ENCODE results near the gene PEPD.
A peak's percentile ranks its signal among the peaks of the same experiment; 100 is the strongest.

Gene PEPD

DNA sequence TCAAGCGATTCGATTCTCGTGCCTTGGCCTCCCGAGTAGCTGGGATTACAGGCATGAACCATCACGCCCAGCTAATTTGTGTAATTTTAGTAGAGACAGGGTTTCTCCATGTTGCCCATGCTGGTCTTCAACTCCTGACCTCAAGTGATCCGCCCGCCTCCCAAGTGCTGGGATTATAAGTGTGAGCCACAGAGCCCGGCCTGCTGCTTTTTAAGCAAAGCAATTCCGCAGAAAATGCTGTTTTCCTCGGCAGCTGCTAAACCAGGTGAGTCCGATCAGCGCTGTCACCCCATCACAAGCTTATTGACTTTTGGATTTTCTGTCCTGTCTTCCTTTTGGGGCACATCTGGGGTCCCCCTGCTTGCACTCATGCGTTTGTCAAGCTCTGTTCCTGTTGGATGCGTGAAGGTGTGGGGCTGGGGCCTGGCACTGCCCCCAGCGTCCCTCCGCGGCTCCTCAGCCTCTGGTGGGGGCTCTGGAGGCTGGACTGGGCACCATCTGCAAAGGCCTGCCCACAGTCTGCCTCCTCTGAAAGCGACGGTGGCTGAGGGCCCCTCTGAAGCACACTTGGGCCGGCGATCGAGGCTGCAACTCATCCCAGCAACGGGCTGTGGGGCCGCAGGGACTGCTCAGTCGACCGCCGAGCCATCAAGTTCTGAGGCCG is 122.4 kb downstream of the PEPD start:
- DNase-seq, result no peak

DNA sequence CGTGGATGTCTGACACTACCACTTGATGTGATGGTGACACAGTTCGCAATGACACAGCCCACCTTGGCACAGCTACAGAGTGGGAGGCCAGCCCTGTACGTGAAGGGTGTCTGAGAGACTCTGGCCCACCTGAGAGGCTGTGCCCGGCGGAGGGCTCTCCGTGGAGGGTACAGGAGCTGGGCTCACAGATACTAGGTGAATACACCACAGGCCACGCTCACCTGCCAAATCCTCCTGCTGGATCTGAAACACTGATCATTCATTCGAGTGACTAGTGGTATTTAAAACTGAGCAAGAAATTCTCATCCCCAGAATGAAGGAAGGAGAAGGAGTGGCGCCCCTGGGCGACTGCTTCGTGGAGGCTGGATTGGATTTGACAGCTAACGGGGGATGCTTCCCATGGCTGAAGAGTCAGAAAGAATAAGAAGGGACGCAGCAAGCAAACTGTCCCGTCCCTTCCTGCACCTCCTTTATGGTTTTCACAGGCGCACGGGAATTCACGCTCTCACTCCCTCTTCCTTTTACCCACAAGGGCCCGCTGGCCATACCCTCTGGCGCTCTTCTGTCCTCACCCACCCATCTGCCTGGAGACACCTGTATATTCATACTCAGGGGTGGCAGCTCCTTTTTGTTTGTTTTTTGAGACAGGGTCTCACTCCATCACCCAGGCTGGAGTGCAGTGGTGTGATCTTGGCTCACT is 123.1 kb downstream of the PEPD start:
- no peak for DNase-seq

DNA sequence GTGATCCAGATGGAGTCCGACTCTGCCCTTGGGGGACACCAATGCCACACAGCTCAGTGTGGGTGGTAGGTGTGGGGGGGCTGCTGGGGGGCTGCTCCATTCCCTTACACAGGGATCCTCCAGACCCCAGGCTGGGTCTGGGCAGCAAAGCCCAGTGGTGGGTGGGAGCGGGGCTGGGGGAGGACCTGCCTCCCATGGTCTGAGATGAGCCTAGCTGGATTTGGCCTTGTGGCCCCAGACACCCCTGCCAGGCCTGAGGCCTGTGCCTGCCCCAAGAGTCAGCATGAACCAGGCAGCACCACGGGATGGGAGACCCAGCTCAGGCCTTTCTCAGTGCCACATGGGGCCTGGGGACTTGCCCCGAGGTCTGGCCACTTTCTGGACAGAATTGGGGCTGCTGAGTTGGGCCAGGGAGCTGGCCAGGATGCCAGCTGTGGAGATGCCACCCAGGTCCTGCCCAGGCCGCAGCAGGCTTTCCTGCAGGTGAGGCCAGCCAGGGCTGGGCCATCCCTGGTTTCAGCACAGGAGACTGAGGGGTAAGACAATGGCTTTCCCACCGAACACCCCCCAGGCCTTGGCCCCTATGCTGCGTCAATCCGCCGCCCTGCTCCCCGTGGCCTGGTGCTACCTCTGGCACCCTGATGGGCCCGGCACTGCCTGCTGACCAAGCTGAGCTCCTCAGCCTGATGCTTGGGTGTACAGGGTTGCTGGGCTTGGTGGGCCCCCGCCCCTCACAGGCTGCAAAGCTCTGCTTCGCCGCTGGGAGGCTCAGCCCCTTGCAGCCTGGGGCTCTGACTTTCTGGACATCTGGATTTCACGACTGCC is 123.8 kb downstream of the PEPD start:
- no peak for DNase-seq

DNA sequence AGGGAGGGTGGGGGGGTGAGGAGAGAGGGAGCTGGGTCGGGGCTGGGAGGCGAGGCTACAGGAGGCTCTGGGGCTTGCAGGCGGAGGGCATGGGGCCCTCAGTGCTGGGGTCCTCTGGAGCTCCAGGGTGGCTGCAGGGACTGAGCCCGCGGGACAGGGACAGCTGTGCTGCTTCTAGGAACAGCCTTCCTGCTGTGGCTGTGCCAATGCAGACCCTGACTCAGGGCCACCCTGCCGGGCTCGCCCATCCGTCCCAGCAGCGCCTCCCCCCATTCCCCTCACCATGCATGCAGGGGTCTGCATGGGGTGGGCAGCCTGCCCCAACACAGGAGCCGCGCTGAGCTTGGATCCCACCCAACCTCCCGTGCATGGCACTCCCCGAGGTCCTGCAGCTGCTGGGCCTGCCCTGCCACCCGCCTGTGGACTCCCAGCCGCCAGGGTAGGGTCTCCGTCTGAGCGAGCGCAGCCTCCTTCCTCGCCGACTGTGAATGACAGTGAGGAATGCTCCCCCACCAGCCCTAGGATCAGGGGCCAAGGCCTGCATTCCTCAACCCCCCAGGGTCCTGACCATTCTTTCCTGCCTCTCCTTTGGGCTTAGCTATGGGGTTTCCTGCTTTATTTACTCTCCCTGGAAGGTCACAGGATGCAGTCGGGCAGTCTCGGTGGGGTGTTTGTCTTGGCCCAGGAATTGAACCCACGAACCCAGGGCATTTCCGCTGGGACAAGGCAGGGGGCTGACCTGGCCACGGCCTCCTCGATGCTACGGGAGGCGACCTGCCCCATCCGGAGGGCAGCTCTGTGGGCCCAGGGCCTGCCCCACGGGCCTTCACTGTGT is 124.7 kb downstream of the PEPD start:
- no peak for DNase-seq

DNA sequence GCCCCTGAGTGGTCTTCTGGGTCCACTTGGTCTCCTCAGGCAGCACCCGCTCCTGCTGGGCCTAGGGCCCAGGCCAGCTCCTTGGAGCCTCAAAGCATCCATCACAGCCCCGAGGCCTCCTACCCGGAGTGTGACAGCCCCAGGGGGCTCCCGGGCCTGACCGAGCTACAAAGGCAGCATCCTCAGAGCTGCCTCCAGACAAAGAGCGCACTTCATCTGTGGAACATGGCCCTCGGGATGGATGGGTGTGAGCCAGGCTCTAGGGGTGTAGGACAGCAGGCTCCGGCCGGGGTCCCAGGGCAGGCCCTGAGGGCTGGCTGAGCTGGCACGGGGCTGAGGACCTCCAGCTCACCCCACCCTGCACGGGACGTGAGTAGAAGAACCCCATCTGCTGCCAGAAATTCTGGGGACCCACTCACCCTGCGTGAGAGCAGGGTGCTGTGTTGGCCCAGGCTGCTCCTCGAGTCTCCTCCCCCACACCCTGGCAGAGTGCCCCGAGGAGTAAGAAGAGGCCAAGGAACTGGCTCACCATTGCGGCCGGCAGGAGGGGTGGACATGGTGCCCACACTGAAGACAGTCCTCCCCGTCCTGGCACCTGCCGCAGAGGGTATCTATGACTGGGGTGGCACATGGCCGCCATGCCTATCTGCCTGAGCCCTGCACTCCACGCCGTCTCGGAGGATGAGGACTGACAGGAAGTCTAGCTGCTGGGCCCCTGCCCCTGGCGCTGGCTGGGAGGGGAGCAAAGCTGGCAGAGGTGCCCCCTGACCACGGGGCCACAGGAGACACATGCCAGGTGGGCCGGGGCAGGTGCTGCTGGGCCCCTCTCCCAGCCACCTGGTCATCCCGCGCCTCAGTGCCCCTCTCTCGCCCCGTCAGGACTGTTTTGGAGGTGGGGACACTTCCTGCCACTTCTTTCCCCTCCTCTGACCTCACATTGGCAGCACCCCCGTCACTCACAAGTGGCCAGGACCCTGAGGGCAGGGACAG is 125.7 kb downstream of the PEPD start:
- peak in 10 of 56 donors; percentile 12 to 64 (median 32) for DNase-seq

DNA sequence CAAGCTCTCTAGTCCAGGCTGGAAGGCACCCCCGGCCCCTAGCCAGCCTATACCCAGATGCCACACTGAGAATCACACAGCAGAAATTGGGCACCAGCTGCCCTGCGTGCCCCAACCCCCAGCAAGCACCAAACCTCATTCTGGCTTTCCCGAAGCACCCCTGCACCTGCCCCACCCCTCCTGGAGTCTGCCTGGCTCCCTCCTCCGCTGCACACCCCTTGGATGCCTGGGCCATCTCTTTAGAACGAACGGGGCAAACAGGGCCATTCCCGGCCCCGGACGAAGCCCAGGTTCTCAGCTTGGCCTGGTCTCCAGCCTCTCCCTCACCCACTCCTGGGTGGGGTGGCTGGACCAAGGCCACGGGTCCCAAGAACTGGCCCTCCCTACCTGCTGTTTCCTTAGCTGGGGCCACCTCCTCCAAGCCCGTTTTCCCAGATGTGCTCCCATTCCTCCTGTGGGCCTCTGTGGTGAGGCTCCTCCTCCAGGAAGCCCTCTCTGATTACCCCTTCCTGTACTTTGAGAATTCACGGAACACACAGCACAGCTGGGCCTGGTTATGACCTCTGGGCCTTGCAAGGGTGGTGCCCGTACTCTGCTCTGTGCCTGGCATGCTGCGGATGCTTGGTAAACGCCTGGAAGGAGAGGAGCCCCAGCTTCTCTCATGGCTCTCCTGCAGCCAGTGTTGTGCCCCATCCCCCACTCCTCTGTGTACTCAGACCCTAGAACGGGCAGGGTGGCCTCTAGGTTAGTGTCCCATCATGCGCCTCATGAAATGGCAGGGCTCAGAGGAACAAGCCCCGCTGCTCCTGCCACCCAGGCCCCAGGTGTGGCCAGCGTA is 126.6 kb downstream of the PEPD start:
- DNase-seq, result no peak

DNA sequence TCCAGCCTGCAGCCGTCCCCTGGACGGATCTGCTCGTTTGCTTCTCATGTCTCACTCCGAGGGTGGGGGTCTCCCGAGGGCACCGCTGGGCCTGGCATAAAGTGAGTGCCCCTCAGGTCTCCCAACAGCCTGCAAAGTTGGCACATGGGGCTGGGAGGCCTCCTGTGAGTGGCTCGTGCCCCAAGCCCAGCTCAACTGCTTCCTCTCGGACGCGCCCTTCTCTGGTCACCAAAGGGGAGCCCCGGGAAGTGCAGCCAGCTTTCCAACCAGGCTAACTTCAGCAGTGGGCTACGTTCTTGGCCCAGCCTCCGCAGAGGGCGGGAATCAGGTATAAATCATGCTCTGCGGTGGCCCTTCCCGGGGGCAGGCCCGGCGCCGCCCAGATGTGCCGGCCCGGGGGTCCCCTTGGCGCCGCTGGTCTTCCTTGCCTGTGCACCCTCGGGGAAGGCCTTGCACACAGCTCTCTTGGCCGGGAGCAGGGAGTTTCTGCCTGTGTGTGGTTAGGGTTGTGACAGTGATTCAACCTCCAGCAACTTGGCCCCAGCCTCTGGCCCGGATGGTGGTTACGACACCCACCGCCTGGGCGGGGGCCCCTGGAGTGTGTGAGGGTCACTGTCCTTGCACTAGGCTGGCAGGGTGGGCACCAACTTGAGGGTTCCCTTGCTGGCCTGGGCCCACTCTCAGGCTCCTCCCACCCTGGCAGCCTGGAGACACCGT is 127.4 kb downstream of the PEPD start:
- DNase-seq, result peak in 1 of 56 donors; percentile 27

DNA sequence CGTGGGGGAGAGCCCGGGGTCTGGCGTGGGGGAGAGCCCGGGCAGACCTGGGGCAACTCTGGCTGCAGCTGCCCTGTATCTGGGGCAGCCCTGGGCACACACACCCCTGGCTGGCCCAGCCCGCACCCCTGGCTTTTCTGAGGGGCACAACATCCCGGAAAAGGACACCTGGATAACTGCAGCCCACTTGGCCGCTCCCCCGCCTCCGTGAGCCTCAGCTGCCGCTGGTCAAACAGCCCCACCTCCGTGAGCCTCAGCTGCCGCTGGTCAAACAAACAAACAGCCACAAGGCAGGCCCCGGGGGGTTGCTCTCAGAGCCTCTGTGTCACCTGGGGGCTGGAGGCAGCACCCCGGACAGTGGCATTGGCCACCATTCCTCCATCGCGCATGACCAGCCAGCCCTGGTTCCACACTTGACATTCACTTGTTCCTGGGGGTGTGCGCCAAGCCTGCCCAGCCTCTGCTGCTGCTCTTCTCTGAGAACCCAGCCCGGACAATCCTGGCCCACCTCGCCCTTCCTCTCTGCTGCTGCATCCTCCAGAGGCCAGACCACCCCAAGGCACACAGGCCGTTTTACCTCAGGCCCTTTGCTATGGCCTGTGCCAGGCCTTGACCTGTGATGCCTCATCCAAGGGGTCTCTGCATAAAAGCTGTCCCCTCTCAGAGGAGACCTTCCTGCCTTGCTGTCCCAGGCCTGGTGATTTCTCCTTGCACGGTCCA is 128.1 kb downstream of the PEPD start:
- no peak for DNase-seq

DNA sequence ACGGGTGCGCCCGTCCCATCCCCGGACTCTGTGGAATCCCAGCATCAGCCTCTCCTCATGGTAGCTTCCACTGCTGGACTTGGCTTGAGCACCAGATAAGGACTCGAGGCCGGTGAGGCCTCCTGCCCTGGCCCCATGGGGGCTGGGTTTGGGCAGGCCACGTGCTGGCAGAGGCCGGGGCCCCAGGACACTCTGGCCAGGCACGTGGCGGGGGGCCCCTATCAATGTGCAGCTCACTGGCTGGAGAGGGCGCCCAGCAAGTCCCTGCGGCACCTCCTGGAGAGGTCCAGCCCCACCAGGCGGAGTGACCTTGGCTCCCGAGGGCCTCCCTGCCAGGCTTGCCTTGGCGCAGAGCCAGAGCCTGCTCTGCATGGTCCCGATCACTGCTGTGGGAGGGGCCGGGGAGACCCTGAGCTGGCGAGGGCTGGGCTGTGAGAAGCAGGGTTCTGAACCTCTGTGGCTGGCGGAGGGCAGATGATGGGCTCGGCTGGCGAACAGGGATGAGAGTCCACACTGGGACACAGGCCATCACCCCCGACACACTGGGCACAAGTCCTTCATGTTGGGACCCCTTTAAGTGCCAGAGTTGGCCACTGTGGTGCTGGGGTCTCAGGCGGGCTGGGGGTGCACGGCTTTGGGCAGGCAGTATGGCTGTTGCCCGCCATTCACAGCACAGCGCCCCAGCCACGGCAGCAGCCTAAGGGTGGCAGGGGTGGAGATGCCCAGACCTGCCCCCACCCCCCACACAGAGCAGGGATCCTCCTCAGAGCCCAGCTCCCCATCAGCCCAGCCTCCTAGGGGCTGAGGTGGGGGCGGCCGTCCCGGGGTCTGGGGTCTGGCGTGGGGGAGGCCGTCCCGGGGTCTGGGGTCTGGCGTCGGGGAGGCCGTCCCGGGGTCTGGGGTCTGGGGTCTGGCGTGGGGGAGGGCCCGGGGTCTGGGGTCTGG is 129.0 kb downstream of the PEPD start:
- DNase-seq, result peak in 2 of 56 donors; percentile 22 to 35

DNA sequence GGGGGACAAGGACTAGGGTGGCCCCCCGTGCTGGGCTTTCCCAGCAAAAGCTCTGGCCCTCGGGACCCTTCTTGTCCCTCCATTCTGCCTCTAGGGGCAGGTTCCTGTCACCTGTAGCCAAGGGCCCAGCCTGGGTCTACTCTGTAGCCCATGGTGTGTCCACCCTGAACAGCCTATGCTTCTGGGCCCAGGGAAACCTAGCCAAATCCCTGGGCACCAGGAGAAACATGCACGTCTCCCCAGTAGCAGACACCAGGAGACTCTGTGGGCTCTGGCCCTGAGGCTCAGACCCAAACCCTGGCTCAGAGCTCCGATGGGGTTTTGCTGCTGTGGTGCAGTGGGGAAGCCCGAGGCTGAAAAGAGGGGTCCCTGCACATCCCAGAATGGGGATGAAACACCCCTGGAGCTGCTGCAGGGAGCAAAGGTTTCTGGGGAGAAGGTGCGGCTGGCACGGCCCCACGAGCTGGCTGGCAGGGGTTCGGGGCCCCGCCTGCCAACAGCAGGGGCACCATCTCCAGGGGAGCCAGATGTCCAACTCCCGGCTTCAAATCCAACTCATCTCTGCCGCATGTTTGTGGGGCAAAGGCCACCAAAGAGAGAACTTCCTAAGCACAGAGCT is 129.9 kb downstream of the PEPD start:
- no peak for DNase-seq

DNA sequence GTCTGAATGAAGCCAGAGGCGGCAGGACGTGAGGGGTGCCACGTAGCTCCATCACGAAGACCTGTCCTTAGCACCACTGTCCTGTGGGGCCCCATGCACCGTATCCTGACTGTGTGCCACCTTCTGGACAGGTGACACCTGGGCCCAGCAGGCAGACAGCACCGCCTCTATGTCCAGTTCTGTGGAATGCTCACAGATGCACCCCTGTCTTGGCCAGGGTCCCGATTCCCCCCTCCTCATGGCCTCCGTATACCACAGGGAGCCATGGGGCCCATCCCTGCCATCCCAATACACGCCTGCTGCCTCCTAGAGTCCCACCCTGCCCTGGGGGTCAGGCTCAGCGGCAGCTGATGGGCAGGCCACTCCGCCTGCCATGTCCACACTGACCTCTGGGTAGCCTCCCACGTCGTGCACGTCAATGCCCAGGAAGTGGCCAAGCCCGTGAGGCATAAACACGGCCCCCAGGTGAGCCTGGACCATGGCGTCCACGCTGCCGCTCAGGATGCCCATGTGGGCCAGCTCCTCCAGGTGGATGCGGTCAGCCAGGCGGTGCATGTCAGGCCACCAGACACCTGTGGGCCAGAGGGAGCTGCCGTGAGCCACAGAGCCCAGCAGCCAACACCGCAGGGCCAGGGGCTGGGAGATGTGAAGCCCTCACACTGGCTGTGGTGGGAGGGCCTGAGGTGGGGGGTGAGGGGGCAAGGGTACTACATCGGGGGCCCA is 130.5 kb downstream of the PEPD start:
- no peak for DNase-seq

DNA sequence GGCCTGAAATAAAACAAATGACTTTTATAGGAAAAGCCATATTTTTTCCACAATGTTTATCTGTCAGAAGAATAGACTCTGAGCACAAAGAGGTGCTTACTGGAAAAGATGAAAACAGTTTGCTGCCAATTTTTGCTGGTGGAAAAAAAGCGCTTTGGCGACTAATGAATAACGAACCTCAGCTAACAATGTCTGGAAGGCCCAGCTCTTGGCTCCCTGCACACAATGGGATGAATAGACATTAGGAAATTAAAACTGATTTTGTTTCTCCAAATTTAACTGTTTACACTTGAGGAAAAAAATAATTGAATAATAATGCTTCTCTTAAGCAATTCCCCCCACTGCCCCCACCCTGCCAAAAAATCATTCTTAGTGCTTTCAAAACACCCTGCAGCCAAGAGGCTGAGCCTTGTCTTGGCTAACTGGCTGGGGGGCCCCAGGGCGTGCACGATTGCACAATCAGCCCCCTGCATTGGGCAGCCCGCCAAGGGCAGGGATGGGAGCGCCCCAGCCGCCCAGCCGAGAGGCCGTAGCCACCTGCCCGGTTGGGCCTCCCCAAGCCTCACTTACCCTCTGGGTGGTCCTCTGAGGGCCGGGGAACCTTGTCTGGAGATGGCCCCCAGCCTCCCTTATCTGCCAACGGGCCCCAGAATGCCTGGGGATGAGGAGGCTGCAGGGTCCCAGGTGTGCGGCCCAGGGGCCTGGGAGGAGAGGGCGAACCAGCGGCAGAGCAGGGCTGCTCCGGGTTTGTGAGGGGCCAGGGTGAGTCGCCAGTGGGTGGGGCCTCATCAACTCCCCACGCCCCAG is 131.3 kb downstream of the PEPD start:
- peak in 6 of 56 donors; percentile 26 to 60 (median 40) for DNase-seq

DNA sequence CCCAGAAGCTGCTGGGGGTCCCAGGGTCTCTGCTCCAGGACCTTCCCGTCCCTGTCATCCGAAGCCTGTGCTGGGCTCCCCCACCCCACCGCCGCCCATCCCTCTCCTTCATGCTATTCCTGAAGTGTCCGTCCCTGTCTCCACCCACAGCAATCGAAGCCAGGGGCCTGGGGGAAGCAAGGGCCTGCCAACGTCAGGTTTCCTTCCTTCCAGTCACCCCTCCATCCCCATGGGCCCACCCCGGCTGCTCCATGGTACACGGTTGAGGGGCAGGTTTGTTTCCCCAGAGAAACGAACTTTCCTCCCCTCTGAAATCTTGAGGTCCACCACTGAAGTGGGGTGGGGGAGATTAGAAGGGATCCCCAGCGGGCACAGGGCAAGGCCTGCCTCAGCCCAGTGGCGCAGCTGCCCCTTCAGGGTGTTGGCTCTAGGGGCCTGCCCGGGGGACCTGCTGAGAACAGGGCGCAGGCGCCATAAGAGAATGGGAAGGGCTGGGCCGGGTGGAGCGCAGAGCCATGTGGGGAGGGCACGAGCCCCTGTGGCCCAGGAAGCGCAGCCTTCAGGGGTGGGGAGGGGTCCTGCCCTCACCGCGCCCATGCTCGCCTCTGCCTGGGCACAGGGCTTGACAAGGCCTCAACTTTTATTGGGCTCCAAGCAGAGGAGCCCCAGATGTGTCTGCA is 132.0 kb downstream of the PEPD start:
- peak in 1 of 56 donors; percentile 24 for DNase-seq
